Cardiac muscle cell (in vitro differentiated cells and primary cell): Measurements from ENCODE around the gene FBXO10. TPM values are rescaled to one million over a fixed set of nuclear protein-coding genes. Genes with fewer than 3 reads are reported as not detected.

Experiments
- DNase-seq, 2 donors: peaks; one replicate each; pipeline versions ENCODE4 v3.0.0 to v3.0.0-alpha.2; 2010 to 2017; ENCODE audit warnings: low read depth in 1 of 2, low spot score in 1 of 2
- H3K27ac ChIP-seq: fragments of 200-600 bp; sonication (generic); 2 replicates; pipeline ENCODE4 v1.5.1; 2016
- H3K27me3 ChIP-seq: fragments of 200-600 bp; sonication (generic); 2 replicates; pipeline ENCODE4 v1.6.0; 2016; ENCODE audit warnings: control low read depth
- H3K36me3 ChIP-seq: fragments of 200-600 bp; sonication (generic); 2 replicates; pipeline ENCODE4 v1.5.1; 2016; ENCODE audit warnings: control low read depth
- H3K4me1 ChIP-seq: fragments of 200-600 bp; sonication (generic); 2 replicates; pipeline ENCODE4 v1.8.1; 2017; ENCODE audit warnings: low read depth, mild to moderate bottlenecking, mixed run types
- H3K4me3 ChIP-seq: fragments of 200-600 bp; sonication (generic); 2 replicates; pipeline ENCODE4 v1.5.1; 2016; ENCODE audit warnings: mild to moderate bottlenecking
- H3K9me3 ChIP-seq: fragments of 200-600 bp; sonication (generic); 2 replicates; pipeline ENCODE4 v1.5.1; 2017; ENCODE audit warnings: low read depth, mild to moderate bottlenecking, control low read depth
- CTCF ChIP-seq: IDR thresholded peaks from 2 replicates; pipeline ENCODE4 v1.5.1; 2012; ENCODE audit warnings: low read depth, mild to moderate bottlenecking, low read length
- polyA plus RNA-seq: library from polyadenylated mRNA; unstranded; fragments of >200 nt; fragmentation: Nextera tagmentation; extraction: Ambion mirVana; gene quantifications from 2 replicates; pipeline ENCODE4 v1.2.1, GENCODE V29; 2016
- total RNA-seq: library from RNA; depleted of rRNA; stranded (reverse); fragments of >200 nt; gene quantifications from 2 replicates; pipeline ENCODE4 v1.2.3, GENCODE V29; 2016

FBXO10 gene
- total and polyA plus RNA-seq, 2 experiments from 2014 or later, result 10.6 to 19.8 TPM

- no peak for TF ChIP-seq CTCF
- no peaks in the 10 kb centered on the region for H3K4me1 ChIP-seq
- H3K27me3 ChIP-seq, result no peaks in the 10 kb centered on the region
- H3K36me3 ChIP-seq, result no peaks in the 10 kb centered on the region
- no peaks in the 10 kb centered on the region for H3K9me3 ChIP-seq
- DNase-seq, result no peak
- no peak overlapping the region for H3K27ac ChIP-seq
- no peak overlapping the region for H3K4me3 ChIP-seq
Measured at GRCh38 chr9:37549527-37549926, 26.7 kb downstream of the FBXO10 start.

- no peak overlapping the region for H3K27ac ChIP-seq
- no peak for DNase-seq
- H3K36me3 ChIP-seq, result no peaks in the 10 kb centered on the region
- H3K9me3 ChIP-seq, result no peaks in the 10 kb centered on the region
- no peak for TF ChIP-seq CTCF
- H3K27me3 ChIP-seq, result no peaks in the 10 kb centered on the region
- H3K4me1 ChIP-seq, result no peaks in the 10 kb centered on the region
- H3K4me3 ChIP-seq, result no peak overlapping the region
Measured at GRCh38 chr9:37547328-37547878, 28.8 kb downstream of the FBXO10 start.

- no peaks in the 10 kb centered on the region for H3K27me3 ChIP-seq
- no peak overlapping the region for H3K27ac ChIP-seq
- DNase-seq, result no peak
- no peak overlapping the region for H3K4me3 ChIP-seq
- H3K9me3 ChIP-seq, result no peaks in the 10 kb centered on the region
- no peaks in the 10 kb centered on the region for H3K4me1 ChIP-seq
- no peaks in the 10 kb centered on the region for H3K36me3 ChIP-seq
- no peak for TF ChIP-seq CTCF
Measured at GRCh38 chr9:37543468-37543867, 32.7 kb downstream of the FBXO10 start.

- Histone ChIP-seq H3K36me3 (peaks cover under 1% of the 10 kb centered on the region), H3K9me3 (no peaks in the 10 kb centered on the region), H3K4me1 (no peaks in the 10 kb centered on the region), H3K27ac (no peak overlapping the region), H3K27me3 (no peaks in the 10 kb centered on the region), H3K4me3 (no peak overlapping the region)
- no peak for TF ChIP-seq CTCF
- DNase-seq, result no peak
Measured at GRCh38 chr9:37542895-37543294, 33.3 kb downstream of the FBXO10 start.

GRCh38 chr9:37542488-37542887, 33.7 kb downstream of the FBXO10 start:
- H3K4me3 ChIP-seq, result no peak overlapping the region
- H3K9me3 ChIP-seq, result no peaks in the 10 kb centered on the region
- no peak for TF ChIP-seq CTCF
- H3K36me3 ChIP-seq, result peaks cover 4% of the 10 kb centered on the region
- H3K27ac ChIP-seq, result no peak overlapping the region
- H3K4me1 ChIP-seq, result no peaks in the 10 kb centered on the region
- no peak for DNase-seq
- no peaks in the 10 kb centered on the region for H3K27me3 ChIP-seq

GRCh38 chr9:37541465-37541864, 34.7 kb downstream of the FBXO10 start:
- H3K4me3 ChIP-seq, result no peak overlapping the region
- no peaks in the 10 kb centered on the region for H3K27me3 ChIP-seq
- H3K4me1 ChIP-seq, result no peaks in the 10 kb centered on the region
- H3K36me3 ChIP-seq, result peaks cover 10% of the 10 kb centered on the region
- no peak for TF ChIP-seq CTCF
- no peaks in the 10 kb centered on the region for H3K9me3 ChIP-seq
- no peak for DNase-seq
- no peak overlapping the region for H3K27ac ChIP-seq
